WTC11 (cell line): Measurements from ENCODE around the gene IRX4.

Source experiments
- ESRRA ChIP-seq: sonication (generic); formaldehyde crosslinking; IDR thresholded peaks from 2 replicates; pipeline ENCODE4 v1.8.1; 2022; ENCODE audit warnings: mild to moderate bottlenecking, missing genetic modification reagents, borderline replicate concordance
- FOXJ3 ChIP-seq: sonication (generic); formaldehyde crosslinking; IDR thresholded peaks from 2 replicates; pipeline ENCODE4 v1.9.0; 2021; ENCODE audit warnings: missing genetic modification reagents, mild to moderate bottlenecking, borderline replicate concordance
- FOXP4 ChIP-seq: sonication (generic); formaldehyde crosslinking; IDR thresholded peaks from 2 replicates; pipeline ENCODE4 v1.8.0; 2022; ENCODE audit warnings: mild to moderate bottlenecking, missing genetic modification reagents
- MAX ChIP-seq: sonication (generic); formaldehyde crosslinking; IDR thresholded peaks from 2 replicates; pipeline ENCODE4 v1.8.0; 2022; ENCODE audit warnings: mild to moderate bottlenecking, missing genetic modification reagents
- NFYB ChIP-seq: sonication (generic); formaldehyde crosslinking; conservative IDR thresholded peaks from 2 replicates; pipeline ENCODE4 v1.8.0; 2022; ENCODE audit warnings: low read depth, missing genetic modification reagents
- RELA ChIP-seq: sonication (generic); formaldehyde crosslinking; IDR thresholded peaks from 2 replicates; pipeline ENCODE4 v1.8.1; 2022; ENCODE audit warnings: missing genetic modification reagents, mild to moderate bottlenecking, borderline replicate concordance
- ZNF138 ChIP-seq: sonication (generic); formaldehyde crosslinking; conservative IDR thresholded peaks from 2 replicates; pipeline ENCODE4 v1.8.1; 2022; ENCODE audit warnings: mild to moderate bottlenecking, moderate library complexity, missing genetic modification reagents
- TF ChIP-seq, protein P1 (sequence below): fragments of 200-600 bp; IDR thresholded peaks from 2 replicates; pipeline ENCODE4 v1.8.0; 2022; ENCODE audit warnings: antibody characterized with exemption
- TF ChIP-seq, protein P2 (sequence below): sonication (generic); formaldehyde crosslinking; IDR thresholded peaks from 2 replicates; pipeline ENCODE4 v1.8.1; 2023; ENCODE audit warnings: mild to moderate bottlenecking, missing genetic modification reagents, moderate library complexity
- TF ChIP-seq, protein P3 (sequence below): sonication (generic); formaldehyde crosslinking; IDR thresholded peaks from 2 replicates; pipeline ENCODE4 v1.8.1; 2023; ENCODE audit warnings: mild to moderate bottlenecking, missing genetic modification reagents, borderline replicate concordance

GRCh38 chr5:1905108-1905507, 22.4 kb upstream of the IRX4 start:
- TF ChIP-seq FOXP4 (CRISPR knock-in tag) (no peak), RELA (CRISPR knock-in tag) (no peak), ESRRA (CRISPR knock-in tag) (no peak), MAX (CRISPR knock-in tag) (no peak), FOXJ3 (no peak), ZNF138 (CRISPR knock-in tag) (no peak), NFYB (CRISPR knock-in tag) (no peak)
- TF ChIP-seq, protein P1, sequence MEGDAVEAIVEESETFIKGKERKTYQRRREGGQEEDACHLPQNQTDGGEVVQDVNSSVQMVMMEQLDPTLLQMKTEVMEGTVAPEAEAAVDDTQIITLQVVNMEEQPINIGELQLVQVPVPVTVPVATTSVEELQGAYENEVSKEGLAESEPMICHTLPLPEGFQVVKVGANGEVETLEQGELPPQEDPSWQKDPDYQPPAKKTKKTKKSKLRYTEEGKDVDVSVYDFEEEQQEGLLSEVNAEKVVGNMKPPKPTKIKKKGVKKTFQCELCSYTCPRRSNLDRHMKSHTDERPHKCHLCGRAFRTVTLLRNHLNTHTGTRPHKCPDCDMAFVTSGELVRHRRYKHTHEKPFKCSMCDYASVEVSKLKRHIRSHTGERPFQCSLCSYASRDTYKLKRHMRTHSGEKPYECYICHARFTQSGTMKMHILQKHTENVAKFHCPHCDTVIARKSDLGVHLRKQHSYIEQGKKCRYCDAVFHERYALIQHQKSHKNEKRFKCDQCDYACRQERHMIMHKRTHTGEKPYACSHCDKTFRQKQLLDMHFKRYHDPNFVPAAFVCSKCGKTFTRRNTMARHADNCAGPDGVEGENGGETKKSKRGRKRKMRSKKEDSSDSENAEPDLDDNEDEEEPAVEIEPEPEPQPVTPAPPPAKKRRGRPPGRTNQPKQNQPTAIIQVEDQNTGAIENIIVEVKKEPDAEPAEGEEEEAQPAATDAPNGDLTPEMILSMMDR, result no peak
- TF ChIP-seq, protein P2, sequence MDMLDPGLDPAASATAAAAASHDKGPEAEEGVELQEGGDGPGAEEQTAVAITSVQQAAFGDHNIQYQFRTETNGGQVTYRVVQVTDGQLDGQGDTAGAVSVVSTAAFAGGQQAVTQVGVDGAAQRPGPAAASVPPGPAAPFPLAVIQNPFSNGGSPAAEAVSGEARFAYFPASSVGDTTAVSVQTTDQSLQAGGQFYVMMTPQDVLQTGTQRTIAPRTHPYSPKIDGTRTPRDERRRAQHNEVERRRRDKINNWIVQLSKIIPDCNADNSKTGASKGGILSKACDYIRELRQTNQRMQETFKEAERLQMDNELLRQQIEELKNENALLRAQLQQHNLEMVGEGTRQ, result no peak
- TF ChIP-seq, protein P3, sequence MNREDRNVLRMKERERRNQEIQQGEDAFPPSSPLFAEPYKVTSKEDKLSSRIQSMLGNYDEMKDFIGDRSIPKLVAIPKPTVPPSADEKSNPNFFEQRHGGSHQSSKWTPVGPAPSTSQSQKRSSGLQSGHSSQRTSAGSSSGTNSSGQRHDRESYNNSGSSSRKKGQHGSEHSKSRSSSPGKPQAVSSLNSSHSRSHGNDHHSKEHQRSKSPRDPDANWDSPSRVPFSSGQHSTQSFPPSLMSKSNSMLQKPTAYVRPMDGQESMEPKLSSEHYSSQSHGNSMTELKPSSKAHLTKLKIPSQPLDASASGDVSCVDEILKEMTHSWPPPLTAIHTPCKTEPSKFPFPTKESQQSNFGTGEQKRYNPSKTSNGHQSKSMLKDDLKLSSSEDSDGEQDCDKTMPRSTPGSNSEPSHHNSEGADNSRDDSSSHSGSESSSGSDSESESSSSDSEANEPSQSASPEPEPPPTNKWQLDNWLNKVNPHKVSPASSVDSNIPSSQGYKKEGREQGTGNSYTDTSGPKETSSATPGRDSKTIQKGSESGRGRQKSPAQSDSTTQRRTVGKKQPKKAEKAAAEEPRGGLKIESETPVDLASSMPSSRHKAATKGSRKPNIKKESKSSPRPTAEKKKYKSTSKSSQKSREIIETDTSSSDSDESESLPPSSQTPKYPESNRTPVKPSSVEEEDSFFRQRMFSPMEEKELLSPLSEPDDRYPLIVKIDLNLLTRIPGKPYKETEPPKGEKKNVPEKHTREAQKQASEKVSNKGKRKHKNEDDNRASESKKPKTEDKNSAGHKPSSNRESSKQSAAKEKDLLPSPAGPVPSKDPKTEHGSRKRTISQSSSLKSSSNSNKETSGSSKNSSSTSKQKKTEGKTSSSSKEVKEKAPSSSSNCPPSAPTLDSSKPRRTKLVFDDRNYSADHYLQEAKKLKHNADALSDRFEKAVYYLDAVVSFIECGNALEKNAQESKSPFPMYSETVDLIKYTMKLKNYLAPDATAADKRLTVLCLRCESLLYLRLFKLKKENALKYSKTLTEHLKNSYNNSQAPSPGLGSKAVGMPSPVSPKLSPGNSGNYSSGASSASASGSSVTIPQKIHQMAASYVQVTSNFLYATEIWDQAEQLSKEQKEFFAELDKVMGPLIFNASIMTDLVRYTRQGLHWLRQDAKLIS (CRISPR knock-in tag), result no peak
